NCI-H128 (cell line): ENCODE results near the gene UPK1B.

Experiments used
- DNase-seq: peaks from one replicate; lab custom pipeline; 2025; ENCODE audit not compliant: unreplicated experiment; lab: John Stamatoyannopoulos, UW

The UPK1B gene

DNA sequence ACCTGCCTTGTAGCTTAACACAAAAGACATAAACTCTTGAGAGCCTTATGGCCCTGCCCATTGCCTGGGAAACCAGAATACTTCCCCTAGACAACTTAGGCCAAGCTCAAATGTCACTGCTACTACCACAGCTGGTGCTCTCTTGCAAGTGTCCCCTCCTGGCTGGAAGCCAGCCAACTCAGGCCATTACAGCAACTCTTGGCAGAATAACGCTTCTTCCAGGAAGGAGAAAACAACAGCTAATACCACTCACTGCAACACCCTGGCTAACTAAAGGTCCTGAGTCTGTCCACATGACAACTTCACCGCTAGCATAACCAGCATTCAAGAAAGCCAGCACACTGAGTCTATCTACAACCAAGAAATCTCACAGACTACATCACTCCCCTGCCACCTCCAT is 72.4 kb downstream of the UPK1B start:
- DNase-seq = no peak
